ENCODE measurements around the gene MUC21.
A peak's percentile ranks its signal among the peaks of the same experiment; 100 is the strongest.
"Not testable (repeated sequence)": the region's sequence is repeated elsewhere in the genome, so short reads cannot be mapped to it uniquely, and the experiment has no call there.

Gene MUC21

DNA sequence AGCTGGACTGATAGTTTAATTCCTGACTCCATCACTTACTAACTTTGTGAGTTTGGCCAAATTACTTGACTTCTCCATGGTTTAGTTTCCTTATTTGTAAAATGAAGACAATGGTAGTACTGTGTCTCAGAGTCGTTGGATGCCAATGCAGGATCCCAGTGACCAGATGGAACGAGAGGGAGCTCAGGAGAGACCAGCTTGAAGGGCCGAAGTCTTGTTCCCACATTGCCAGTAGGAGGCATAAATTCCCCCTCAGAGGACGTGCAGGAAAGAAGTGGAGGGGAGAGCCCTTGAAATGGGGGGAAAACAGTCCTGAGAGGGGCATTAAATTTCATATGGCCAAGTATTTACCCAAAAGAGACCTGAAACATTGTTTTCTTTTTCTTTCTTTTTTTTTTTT, 24.6 kb downstream of the MUC21 start:
- no peak for DNase-seq (ENCODE audit: low read depth in 2 of 2)

DNA sequence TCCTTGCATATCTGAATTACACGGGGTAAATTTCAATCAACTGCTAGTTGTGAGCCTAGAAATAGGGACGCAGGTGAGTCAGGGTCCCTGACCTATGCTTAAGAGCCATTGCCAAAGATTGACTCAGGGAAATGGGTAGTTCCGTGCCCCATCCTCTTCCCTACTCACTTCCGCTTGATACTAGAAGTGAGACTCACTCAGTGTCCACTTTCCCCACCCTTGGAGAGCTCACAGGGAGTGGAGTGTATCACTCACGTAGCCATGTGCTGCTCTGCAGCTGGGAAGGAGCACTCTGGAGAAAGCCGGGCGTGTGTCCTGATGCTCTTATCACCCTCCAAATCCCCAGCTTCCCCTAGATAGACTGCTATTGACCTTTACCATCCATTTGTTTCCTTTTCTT, 26.2 kb downstream of the MUC21 start:
- DNase-seq (ENCODE audit: low read depth in 2 of 2) = no peak

DNA sequence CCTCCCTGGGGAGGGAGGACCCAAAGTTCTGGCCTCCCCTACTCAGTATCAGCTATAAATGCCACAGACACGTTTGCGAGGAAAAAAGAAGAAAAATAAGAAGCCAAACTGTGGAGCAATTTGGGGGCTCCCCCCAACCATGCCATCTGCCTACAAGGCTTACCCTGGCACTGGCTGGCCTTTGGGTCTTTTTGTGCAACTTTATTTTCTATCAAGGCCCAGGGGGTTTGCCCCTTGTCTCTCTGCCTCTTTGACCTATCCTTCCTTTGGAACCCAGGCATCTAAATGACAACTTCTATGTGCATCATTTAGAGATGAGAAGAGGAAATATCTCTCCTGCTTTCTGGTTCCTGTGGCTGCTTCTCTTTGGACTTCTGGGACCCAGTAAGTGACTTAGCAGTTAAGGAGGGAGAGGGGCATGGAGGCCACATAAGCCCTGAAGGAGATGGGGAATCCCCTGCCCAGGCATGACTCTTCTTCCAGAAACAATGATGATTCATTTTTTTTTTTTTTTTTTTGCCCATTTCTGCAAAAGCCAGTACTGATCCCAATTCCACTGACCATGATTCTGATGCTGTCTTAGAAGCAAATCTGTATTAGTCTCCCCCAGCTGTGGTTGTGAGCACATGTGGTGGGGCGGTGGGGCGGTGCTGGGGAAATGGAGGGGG, 27.0 kb downstream of the MUC21 start, which contains the start of gene MUC22:
Gene MUC22 (plus strand): TSS at position 82 of the 668 bp plus-strand sequence. CDS start 233 bp downstream, at position 315.
- DNase-seq (ENCODE audit: low read depth in 2 of 2) = peak in 1 of 2 donors; percentile 18

DNA sequence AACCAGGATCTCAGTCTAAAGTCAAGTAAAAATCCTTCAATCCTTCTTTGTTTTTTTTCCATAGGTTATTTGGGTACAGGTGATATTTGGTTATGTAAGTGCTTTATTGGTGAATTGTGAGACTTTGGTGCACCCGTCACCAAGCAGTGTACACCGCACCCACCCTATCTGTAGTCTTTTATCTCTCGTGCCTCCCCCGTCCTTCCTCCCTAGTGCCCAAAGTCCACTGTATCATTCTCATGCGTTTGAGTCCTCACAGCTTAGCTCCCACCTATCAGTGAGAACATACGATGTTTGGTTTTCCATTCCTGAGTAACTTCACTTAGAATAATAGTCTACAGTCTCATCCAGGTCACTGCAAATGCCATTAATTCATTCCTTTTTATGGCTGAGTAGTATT, 27.6 kb downstream of the MUC21 start:
- DNase-seq (ENCODE audit: low read depth in 2 of 2) = no peak

DNA sequence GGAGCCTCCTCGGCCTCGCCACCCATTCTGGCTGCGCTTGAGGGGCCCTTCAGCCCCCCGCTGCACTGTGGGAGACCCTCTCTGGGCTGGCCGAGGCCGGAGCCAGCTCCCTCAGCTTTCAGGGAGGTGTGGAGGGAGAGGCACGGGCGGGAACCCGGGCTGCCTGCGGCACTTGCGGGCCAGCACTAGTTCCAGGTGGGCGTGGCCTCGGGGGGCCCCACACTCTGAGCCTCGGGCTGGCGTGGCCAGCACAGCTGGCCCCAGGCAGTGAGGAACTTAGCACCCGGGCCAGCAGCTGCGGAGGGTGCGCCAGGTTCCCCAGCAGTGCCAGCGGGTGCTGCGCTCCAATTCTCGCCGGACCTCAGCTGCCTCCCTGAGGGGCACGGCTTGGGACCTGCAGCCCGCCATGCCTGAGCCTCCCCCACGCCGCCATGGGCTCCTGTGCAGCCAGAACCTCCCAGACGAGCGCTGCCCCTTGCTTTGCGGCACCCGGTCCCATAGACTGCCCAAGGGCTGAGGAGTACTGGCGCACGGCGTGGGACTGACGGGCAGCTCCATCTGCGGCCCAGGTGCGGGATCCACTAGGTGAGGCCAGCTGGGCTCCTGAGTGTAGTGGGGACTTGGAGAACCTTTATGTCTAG, 33.3 kb downstream of the MUC21 start:
- DNase-seq (ENCODE audit: low read depth in 2 of 2) = no peak

DNA sequence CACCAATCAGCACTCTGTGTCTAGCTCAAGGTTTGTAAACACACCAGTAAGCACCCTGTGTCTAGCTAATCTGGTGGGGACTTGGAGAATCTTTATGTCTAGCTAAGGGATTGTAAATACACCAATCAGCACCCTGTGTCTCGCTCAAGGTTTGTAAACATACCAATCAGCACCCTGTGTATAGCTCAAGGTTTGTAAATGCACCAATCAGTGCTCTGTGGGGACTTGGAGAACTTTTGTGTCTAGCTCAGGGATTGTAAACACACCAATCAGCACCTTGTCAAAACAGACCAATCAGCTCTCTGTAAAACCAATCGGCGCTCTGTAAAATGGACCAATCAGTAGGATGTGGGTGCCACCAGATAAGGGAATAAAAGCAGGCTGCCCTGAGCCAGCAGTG, 33.9 kb downstream of the MUC21 start:
- not testable (repeated sequence) for DNase-seq (ENCODE audit: low read depth in 2 of 2)

DNA sequence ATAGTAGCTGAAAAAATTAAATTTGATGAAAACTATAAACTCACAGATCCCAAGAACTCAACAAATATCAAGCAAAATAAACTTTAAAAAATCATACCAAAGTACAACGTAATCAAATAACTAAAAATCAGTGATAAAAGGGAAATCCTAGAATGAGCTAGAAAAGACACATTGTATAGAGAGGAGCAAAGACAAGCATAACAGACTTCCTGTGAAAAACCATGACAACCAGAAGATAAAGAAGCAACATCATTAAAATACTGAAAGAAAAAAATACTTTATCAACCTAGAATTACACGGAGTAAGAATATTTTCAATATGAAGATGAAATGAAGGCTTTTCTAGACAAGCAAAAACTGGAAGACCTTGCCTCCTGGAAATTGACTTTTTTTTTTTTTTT, 36.5 kb downstream of the MUC21 start:
- no peak for DNase-seq (ENCODE audit: low read depth in 2 of 2)

DNA sequence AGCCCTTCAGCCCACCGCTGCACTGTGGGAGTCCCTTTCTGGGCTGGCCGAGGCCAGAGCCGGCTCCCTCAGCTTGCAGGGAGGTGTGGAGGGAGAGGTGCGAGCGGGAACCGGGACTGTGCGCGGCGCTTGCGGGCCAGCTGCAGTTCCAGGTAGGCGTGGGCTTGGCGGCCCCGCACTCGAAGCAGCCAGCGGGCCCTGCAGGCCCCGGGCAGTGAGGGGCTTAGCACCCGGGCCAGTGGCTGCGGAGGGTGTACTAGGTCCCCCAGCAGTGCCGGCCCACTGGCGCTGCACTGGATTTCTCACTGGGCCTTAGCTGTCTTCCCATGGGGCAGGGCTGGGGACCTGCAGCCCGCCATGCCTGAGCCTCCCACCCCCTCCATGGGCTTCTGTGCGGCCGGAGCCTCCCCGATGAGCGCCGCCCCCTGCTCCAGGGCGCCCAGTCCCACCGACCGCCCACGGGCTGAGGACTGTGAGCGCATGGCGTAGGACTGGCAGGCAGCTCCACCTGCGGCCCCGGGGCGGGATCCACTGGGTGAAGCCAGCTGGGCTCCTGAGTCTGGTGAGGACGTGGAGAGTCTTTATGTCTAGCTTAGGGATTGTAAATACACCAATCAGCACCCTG, 37.2 kb downstream of the MUC21 start:
- not testable (repeated sequence) for DNase-seq (ENCODE audit: low read depth in 2 of 2)

DNA sequence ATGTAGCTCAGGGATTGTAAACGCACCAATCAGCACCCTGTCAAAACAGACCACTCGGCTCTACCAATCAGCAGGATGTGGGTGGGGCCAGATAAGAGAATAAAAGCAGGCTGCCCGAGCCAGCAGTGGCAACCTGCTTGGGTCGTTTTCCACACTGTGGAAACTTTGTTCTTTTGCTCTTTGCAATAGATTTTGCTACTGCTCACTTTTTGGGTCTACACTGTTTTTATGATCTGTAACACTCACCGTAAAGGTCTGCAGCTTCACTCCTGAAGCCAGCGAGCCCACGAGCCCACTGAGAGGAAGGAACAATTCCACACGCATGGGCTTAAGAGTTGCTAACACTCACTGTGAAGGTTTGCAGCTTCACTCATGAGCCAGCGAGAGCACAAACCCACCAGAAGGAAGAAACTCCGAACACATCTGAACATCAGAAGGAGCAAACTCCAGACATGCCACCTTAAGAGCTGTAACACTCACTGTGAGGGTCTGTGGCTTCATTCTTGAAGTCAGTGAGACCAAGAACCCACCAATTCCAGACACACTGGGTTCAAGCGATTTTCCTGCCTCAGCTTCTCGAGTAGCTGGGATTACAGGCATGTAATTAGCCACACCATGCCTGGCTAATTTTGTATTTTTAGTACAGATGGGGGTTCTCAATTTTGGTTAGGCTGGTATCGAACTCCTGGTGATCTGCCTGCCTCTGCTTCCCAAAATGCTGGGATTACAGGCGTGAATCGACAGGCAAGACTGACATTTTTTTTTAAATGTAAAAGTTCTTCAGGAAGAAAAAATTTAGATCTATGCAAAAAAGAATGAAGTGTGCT, 38.4 kb downstream of the MUC21 start:
- not testable (repeated sequence) for DNase-seq (ENCODE audit: low read depth in 2 of 2)

DNA sequence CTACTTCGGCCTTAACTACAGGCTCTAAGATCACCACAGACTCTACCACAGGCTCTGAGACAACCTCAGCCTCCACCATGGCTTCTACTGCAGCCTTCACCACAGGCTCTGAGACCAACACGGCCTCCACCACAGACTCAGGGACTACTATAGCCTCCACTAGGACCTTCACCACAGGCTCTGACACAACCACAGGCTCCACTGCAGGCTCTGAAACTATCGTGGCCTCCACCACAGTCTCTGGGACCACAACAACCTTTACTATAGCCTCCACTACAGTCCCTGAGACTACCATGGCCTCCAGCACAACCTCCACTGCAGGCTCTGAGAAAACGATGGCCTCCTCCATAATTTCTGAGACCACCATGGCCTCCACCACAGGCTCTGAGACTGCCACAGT, 42.1 kb downstream of the MUC21 start:
- no peak for DNase-seq (ENCODE audit: low read depth in 2 of 2)

DNA sequence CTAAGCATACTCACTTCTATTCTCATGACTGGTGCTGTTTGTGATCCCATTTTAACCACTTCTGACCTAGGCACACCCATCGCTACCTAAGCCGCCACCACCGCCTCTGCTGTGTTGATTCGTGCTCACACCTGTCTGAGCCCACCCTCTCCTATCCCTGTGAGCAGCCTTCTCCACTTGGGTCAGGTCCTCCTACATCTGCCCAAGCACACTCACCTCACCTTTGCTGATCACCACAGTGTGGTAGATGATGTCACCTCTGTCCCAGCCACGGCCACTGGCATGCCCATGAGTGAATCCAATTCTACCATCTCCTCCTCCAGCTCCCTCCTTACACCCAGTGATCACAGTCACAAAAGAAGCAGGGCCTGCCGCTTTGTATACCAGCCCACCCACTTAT, 47.6 kb downstream of the MUC21 start:
- DNase-seq (ENCODE audit: low read depth in 2 of 2) = no peak

DNA sequence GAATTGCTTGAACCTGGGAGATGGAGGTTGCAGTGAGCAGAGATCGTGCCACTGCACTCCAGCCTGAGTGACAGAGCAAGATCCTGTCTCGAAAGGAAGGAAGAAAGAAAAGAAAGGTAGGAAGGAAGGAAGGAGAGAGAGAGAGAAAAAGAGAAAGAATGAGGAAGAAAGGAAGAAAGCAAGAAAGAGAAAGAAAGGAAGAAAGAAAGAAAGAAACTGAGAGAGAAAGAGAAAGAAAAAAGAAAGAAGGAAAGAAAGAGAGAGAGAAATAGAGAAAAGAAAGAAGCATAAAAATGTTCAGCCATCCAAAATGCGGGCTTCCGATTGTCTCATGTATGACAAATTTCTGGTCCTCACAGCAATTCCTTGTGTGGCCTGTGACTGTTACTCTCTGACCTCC, 49.6 kb downstream of the MUC21 start:
- DNase-seq (ENCODE audit: low read depth in 2 of 2) = no peak

DNA sequence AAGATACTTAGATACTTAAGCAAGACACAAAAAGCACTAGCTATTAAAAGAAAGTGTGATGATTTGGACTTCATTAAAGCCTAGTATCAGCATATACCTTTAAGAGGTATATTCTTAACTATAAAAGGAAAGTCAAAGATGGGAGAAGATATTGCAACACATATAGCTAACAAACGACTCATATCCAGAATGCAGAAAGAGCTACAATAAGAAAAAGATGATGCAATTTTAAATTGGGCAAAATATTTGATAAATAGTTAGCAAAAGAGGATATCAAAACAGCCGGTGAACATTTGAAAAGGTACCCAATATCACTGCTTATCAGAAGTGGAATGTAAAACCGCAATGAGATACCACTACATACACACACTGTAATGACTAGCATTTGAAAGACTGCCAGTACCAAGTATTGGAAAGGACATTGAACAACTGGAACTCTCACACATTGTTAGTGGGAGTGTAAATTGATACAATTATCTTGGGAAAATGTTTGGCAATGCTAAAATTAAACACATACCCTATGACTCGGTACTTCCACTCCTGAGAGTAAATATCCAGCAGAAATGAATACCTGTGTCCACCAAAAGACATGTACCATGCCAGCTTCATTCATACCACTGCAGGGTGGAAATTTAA, 52.5 kb downstream of the MUC21 start:
- no peak for DNase-seq (ENCODE audit: low read depth in 2 of 2)

DNA sequence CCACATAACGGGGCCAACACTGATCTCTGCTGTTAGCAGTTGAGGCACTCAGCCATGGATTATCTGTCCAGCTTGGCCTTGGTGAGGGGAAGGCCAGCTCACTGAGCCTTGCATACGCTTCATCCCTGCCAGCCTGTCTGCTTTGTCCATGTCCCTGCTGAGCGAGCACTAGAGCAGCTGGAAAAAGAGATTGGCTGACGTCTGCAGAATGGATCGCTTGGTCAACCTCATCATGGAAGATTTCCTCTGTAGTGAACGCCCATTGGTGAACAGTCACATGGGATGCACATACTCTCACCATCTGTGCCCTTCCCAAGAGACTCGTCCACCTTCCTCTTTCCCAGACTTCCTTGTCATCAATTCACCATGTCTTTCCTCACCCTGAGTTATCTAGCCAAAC, 53.7 kb downstream of the MUC21 start:
- DNase-seq (ENCODE audit: low read depth in 2 of 2) = no peak

DNA sequence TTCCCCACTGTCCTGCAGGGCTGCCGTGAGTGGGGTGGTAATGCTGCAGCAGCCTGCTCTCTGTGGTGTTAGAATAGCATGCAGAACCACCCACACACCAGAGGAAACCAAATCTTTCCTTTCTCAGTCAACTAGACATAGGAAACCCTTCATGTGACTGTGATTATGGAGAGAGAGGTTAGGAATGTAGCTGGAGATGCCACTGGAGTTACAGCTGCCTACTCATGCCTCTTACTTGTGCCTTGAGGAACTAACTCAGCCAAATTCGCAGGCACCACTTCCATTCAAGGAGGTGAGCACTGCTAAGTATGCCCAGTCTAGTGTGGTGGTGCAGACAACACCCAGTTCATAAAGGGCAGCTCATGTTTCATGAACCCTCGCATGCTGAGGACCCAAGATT, 54.2 kb downstream of the MUC21 start:
- DNase-seq (ENCODE audit: low read depth in 2 of 2) = no peak

DNA sequence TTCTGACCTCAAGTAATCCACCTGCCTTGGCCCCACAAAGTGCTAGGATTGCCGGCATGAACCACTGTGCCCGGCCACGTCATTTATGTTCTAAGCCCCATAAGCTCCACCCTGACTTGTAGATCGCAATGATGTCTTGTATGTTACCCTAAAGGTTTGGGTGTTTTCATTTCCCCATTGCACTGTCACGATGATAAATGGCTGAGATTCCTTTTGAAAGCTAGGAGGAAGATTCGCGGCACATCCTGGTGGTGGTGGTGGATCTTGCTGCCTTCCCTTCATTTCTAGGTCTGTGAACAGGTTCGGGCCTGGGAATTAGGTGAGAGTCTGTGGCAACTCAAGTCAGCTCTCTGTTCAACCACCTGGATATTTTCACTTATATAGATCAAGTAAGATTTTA, 55.0 kb downstream of the MUC21 start:
- no peak for DNase-seq (ENCODE audit: low read depth in 2 of 2)
